ENCODE measurements around the gene CIITA. TPM values are rescaled to one million over a fixed set of nuclear protein-coding genes. Genes with fewer than 3 reads are reported as not detected.
A peak's percentile ranks its signal among the peaks of the same experiment; 100 is the strongest.

CIITA gene
- total and polyA plus RNA-seq, 10 of the 15 experiments (the other 5 are each of a cell fraction or from before 2014, with no cell fraction given), result 11.5 to 145 (median 49.7) TPM

DNA sequence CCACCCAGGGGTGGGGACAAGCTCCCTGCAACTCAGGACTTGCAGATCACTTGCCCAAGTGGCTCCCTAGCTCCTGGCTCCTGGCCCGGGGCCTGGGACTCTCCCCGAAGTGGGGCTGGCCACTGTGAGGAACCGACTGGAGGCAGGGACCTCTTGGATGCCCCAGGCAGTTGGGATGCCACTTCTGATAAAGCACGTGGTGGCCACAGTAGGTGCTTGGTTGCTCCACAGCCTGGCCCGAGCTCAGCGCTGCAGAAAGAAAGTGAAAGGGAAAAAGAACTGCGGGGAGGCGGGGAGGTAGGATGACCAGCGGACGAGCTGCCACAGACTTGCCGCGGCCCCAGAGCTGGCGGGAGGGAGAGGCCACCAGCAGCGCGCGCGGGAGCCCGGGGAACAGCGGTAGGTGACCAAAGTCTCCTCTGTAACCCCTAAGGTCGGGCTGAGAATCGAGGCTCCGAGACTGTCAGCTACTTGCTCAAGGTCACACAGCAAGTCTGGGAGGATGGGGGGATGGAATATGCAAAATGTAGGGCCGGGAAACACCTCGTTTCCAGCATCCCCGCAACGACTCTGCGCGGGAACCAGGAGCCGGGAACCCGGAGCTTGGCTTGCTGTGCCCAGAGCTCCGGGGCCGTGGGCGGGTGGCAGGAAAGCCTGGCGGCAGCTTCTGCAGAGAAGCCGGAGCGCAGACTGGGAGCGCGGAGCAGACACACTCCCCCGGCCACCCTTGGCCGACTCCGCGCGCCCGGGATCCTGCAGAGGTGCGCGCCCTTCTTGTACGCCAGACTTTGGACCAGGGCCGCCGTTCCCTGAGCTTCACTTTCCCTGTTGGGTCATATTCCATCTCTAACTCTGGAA, 1.9 kb downstream of the CIITA start (continued):
- TF ChIP-seq, protein P1, sequence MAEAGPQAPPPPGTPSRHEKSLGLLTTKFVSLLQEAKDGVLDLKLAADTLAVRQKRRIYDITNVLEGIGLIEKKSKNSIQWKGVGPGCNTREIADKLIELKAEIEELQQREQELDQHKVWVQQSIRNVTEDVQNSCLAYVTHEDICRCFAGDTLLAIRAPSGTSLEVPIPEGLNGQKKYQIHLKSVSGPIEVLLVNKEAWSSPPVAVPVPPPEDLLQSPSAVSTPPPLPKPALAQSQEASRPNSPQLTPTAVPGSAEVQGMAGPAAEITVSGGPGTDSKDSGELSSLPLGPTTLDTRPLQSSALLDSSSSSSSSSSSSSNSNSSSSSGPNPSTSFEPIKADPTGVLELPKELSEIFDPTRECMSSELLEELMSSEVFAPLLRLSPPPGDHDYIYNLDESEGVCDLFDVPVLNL (IDR thresholded peaks at IDR 0.05; ENCODE audit: low read depth, low read length), result no peak
- TF ChIP-seq, protein P2, sequence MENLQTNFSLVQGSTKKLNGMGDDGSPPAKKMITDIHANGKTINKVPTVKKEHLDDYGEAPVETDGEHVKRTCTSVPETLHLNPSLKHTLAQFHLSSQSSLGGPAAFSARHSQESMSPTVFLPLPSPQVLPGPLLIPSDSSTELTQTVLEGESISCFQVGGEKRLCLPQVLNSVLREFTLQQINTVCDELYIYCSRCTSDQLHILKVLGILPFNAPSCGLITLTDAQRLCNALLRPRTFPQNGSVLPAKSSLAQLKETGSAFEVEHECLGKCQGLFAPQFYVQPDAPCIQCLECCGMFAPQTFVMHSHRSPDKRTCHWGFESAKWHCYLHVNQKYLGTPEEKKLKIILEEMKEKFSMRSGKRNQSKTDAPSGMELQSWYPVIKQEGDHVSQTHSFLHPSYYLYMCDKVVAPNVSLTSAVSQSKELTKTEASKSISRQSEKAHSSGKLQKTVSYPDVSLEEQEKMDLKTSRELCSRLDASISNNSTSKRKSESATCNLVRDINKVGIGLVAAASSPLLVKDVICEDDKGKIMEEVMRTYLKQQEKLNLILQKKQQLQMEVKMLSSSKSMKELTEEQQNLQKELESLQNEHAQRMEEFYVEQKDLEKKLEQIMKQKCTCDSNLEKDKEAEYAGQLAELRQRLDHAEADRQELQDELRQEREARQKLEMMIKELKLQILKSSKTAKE (IDR thresholded peaks at IDR 0.05; ENCODE audit: low read depth, poor library complexity, severe bottlenecking), result no peak
- TF ChIP-seq YY1 (IDR thresholded peaks at IDR 0.05; ENCODE audit: low read depth, low read length), result no peak
- TF ChIP-seq, protein P3, sequence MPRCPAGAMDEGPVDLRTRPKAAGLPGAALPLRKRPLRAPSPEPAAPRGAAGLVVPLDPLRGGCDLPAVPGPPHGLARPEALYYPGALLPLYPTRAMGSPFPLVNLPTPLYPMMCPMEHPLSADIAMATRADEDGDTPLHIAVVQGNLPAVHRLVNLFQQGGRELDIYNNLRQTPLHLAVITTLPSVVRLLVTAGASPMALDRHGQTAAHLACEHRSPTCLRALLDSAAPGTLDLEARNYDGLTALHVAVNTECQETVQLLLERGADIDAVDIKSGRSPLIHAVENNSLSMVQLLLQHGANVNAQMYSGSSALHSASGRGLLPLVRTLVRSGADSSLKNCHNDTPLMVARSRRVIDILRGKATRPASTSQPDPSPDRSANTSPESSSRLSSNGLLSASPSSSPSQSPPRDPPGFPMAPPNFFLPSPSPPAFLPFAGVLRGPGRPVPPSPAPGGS (IDR thresholded peaks at IDR 0.05; ENCODE audit: borderline replicate concordance, insufficient read depth, low read depth, low read length, poor library complexity, severe bottlenecking), result no peak
- TF ChIP-seq, protein P4, sequence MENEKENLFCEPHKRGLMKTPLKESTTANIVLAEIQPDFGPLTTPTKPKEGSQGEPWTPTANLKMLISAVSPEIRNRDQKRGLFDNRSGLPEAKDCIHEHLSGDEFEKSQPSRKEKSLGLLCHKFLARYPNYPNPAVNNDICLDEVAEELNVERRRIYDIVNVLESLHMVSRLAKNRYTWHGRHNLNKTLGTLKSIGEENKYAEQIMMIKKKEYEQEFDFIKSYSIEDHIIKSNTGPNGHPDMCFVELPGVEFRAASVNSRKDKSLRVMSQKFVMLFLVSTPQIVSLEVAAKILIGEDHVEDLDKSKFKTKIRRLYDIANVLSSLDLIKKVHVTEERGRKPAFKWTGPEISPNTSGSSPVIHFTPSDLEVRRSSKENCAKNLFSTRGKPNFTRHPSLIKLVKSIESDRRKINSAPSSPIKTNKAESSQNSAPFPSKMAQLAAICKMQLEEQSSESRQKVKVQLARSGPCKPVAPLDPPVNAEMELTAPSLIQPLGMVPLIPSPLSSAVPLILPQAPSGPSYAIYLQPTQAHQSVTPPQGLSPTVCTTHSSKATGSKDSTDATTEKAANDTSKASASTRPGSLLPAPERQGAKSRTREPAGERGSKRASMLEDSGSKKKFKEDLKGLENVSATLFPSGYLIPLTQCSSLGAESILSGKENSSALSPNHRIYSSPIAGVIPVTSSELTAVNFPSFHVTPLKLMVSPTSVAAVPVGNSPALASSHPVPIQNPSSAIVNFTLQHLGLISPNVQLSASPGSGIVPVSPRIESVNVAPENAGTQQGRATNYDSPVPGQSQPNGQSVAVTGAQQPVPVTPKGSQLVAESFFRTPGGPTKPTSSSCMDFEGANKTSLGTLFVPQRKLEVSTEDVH (IDR thresholded peaks at IDR 0.05; ENCODE audit: low read depth, partially characterized antibody), result no peak
- TF ChIP-seq, protein P5, sequence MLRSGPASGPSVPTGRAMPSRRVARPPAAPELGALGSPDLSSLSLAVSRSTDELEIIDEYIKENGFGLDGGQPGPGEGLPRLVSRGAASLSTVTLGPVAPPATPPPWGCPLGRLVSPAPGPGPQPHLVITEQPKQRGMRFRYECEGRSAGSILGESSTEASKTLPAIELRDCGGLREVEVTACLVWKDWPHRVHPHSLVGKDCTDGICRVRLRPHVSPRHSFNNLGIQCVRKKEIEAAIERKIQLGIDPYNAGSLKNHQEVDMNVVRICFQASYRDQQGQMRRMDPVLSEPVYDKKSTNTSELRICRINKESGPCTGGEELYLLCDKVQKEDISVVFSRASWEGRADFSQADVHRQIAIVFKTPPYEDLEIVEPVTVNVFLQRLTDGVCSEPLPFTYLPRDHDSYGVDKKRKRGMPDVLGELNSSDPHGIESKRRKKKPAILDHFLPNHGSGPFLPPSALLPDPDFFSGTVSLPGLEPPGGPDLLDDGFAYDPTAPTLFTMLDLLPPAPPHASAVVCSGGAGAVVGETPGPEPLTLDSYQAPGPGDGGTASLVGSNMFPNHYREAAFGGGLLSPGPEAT (IDR thresholded peaks at IDR 0.05; ENCODE audit: low read depth), result peak; percentile 67; the same call in 1 of the 2 replicates
- TF ChIP-seq MYC (IDR thresholded peaks at IDR 0.05; ENCODE audit: insufficient read depth, insufficient read length, insufficient replicate concordance, low read length, severe bottlenecking), result no peak
- TF ChIP-seq CREM (IDR thresholded peaks at IDR 0.05; ENCODE audit: low read depth), result no peak
- no peak for TF ChIP-seq SUZ12 (IDR thresholded peaks at IDR 0.05; ENCODE audit: unreplicated experiment)
- peak; percentile 18 for TF ChIP-seq SMAD1 (IDR thresholded peaks at IDR 0.05; ENCODE audit: low read depth, partially characterized antibody)
- no peak for TF ChIP-seq BCL11A (IDR thresholded peaks at IDR 0.05; ENCODE audit: low read depth, low read length)
- TF ChIP-seq, protein P6, sequence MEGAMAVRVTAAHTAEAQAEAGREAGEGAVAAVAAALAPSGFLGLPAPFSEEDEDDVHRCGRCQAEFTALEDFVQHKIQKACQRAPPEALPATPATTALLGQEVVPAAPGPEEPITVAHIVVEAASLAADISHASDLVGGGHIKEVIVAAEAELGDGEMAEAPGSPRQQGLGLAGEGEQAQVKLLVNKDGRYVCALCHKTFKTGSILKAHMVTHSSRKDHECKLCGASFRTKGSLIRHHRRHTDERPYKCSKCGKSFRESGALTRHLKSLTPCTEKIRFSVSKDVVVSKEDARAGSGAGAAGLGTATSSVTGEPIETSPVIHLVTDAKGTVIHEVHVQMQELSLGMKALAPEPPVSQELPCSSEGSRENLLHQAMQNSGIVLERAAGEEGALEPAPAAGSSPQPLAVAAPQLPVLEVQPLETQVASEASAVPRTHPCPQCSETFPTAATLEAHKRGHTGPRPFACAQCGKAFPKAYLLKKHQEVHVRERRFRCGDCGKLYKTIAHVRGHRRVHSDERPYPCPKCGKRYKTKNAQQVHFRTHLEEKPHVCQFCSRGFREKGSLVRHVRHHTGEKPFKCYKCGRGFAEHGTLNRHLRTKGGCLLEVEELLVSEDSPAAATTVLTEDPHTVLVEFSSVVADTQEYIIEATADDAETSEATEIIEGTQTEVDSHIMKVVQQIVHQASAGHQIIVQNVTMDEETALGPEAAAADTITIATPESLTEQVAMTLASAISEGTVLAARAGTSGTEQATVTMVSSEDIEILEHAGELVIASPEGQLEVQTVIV (IDR thresholded peaks at IDR 0.05; ENCODE audit: borderline replicate concordance, partially characterized antibody), result no peak
- no peak for TF ChIP-seq SRF (IDR thresholded peaks at IDR 0.05; ENCODE audit: low read depth in 2 of 2, low read length in 2 of 2)
- TF ChIP-seq RCOR1 (conservative IDR thresholded peaks at IDR 0.05; ENCODE audit: low read depth, low read length), result no peak
- no peak for TF ChIP-seq ZNF622 (IDR thresholded peaks at IDR 0.05)
- TF ChIP-seq BMI1 (IDR thresholded peaks at IDR 0.05; ENCODE audit: borderline replicate concordance), result no peak
